ENCODE data around the gene SGO2. TPM values are rescaled to one million over a fixed set of nuclear protein-coding genes. Genes with fewer than 3 reads are reported as not detected.

SGO2 gene
- total and polyA plus RNA-seq, 2 donors (not counting 1 experiment from before 2014, with no cell fraction given): 0.89 to 5.3 TPM

GRCh38 chr2:200631287-200631686 is 105.3 kb downstream of the SGO2 start:
- H3K9ac ChIP-seq (ENCODE audit: low read length): no peak overlapping the region
- H3K4me1 ChIP-seq (ENCODE audit: control insufficient read depth in 2 of 2, insufficient read depth in 2 of 2, low read length in 2 of 2): no peaks in the 10 kb centered on the region
- H3K4me2 ChIP-seq (replicated peaks; ENCODE audit: low read depth, low read length, poor library complexity, severe bottlenecking): no peak overlapping the region
- ATAC-seq (ENCODE audit: low read depth) (no peak), DNase-seq (no peak)
- H3K27ac ChIP-seq (ENCODE audit: low read length in 2 of 2): no peak overlapping the region
- intact Hi-C loops (cut with micrococcal nuclease): no loop called here
- H3K4me1 Mint-ChIP-seq: no peaks in the 10 kb centered on the region
- no peak overlapping the region for H3K4me3 Mint-ChIP-seq
- H3K79me2 ChIP-seq (ENCODE audit: control insufficient read depth, insufficient read depth, low read length): no peaks in the 10 kb centered on the region
- no peak overlapping the region for H2AFZ ChIP-seq (ENCODE audit: insufficient read depth, low read depth, low read length, poor library complexity, severe bottlenecking)
- WGBS (ENCODE audit: insufficient coverage): no CpG with 5 or more reads among the region's 1 CpG
- no peaks in the 10 kb centered on the region for H3K36me3 ChIP-seq (replicated peaks in 1 of 2; ENCODE audit: control extremely low read depth in 1 of 2, control insufficient read depth in 1 of 2, extremely low read depth in 1 of 2, insufficient read depth in 2 of 2, low read length in 1 of 2)
- peaks cover 4% of the 10 kb centered on the region for H3K9me3 Mint-ChIP-seq (ENCODE audit: insufficient read depth)
- no peaks in the 10 kb centered on the region for H4K20me1 ChIP-seq (ENCODE audit: control insufficient read depth, insufficient read depth, low read length, poor library complexity, severe bottlenecking)
- no peak overlapping the region for H3K27ac Mint-ChIP-seq
- ChIA-PET POLR2A (no interaction called here), CTCF (no interaction called here)
- no peaks in the 10 kb centered on the region for H3K27me3 ChIP-seq (replicated peaks in 1 of 4; ENCODE audit: control extremely low read depth in 1 of 4, control insufficient read depth in 3 of 4, insufficient read depth in 4 of 4, low read length in 3 of 4)
- TF ChIP-seq CTCF (IDR thresholded peaks at IDR 0.05) (no peak), EZH2 (IDR thresholded peaks at IDR 0.05; ENCODE audit: borderline replicate concordance, insufficient read depth, low read depth, low read length, poor library complexity, severe bottlenecking) (no peak)
- H3K9me3 ChIP-seq (ENCODE audit: control extremely low read depth in 1 of 3, control insufficient read depth in 2 of 3, insufficient read depth in 1 of 3, low read length in 2 of 3): peaks cover 0 to 2% (median 0%) of the 10 kb centered on the region in 3 donors
- H3K27me3 Mint-ChIP-seq: peaks cover 22% of the 10 kb centered on the region
- no peak overlapping the region for H3K4me3 ChIP-seq (ENCODE audit: control extremely low read depth in 1 of 5, extremely low read depth in 1 of 5, insufficient read depth in 1 of 5, low read depth in 2 of 5, low read length in 4 of 5)

Other genes starting within 250 kb of the SGO2 start
- gene SPATS2L, start 219.5 kb upstream of the SGO2 start, total RNA-seq: 0.36 and 0.44 TPM in 2 replicates
- 0.13 and 0.27 TPM in 2 replicates for gene SPATS2L, start 219.5 kb upstream of the SGO2 start, polyA plus RNA-seq
- gene KCTD18, start 16.1 kb upstream of the SGO2 start, total RNA-seq: 20.2 and 21.3 TPM in 2 replicates
- gene KCTD18, start 16.1 kb upstream of the SGO2 start, polyA plus RNA-seq: 15.3 and 20.8 TPM in 2 replicates
- 0.07 TPM in 1 of 2 replicates, not detected in the other for gene AOX1, start 59.8 kb downstream of the SGO2 start, total RNA-seq
- 0.18 TPM in 1 of 2 replicates, not detected in the other for gene AOX1, start 59.8 kb downstream of the SGO2 start, polyA plus RNA-seq